ENCODE data around the gene TNFAIP8L1. TPM values are rescaled to one million over a fixed set of nuclear protein-coding genes. Genes with fewer than 3 reads are reported as not detected.

TNFAIP8L1 gene
- total RNA-seq, 4 donors from 2014 or later: 4.5 to 12.0 (median 8.5) TPM

GRCh38 chr19:4600893-4601292 lies 38.4 kb upstream of the TNFAIP8L1 start:
- peaks cover 66% of the 10 kb centered on the region for H3K27me3 ChIP-seq
- 64 to 80% methylated on average over 2 to 5 of the region's 5 CpGs for WGBS, 2 donors (ENCODE audit: low coverage in 1 of 2)

GRCh38 chr19:4602173-4602788 lies 37.0 kb upstream of the TNFAIP8L1 start:
- no peaks in the 10 kb centered on the region for H3K9me3 ChIP-seq
- no peak for DNase-seq
- 87 to 90% methylated on average over 5 of the region's 5 CpGs for WGBS, 2 donors (ENCODE audit: low coverage in 1 of 2)
- peaks cover 0 to 12% (median 6%) of the 10 kb centered on the region in 4 donors for H3K4me1 ChIP-seq
- no peak for TF ChIP-seq EP300 (IDR thresholded peaks at IDR 0.05; ENCODE audit: low read depth)
- TF ChIP-seq POLR2AphosphoS5 (IDR thresholded peaks at IDR 0.05): no peak
- TF ChIP-seq POLR2A (IDR thresholded peaks at IDR 0.05): no peak
- TF ChIP-seq CTCF (IDR thresholded peaks at IDR 0.05): no peak
- no peak overlapping the region for H3K4me3 ChIP-seq
- intact Hi-C loops (cut with DNase I; ENCODE audit: low total_unique reads): loop anchor here (10.0 kb wide), 1 partner anchor 1347 kb away; no protein-coding TSS in a partner anchor
- in situ Hi-C loops (cut with MboI; ENCODE audit: low pct_ligation_motif_present in 1 of 4, low pct_unique_long_range_greater_than_20kb in 1 of 4, low sequenced_read_pairs in 3 of 4): no loop called here
- H3K27ac ChIP-seq: no peak overlapping the region
- peaks cover 66% of the 10 kb centered on the region for H3K27me3 ChIP-seq
- H3K36me3 ChIP-seq: no peaks in the 10 kb centered on the region

More at GRCh38 chr19:4600893-4601292, 38.4 kb upstream of the TNFAIP8L1 start:
- in situ Hi-C loops (cut with MboI; ENCODE audit: low pct_ligation_motif_present in 1 of 4, low pct_unique_long_range_greater_than_20kb in 1 of 4, low sequenced_read_pairs in 3 of 4) (no loop called here), intact Hi-C loops (cut with DNase I; ENCODE audit: low total_unique reads) (loop anchor here (10.0 kb wide), 1 partner anchor 1346 kb away; no protein-coding TSS in a partner anchor)
- no peak overlapping the region for H3K4me3 ChIP-seq
- H3K27ac ChIP-seq: no peak overlapping the region
- no peaks in the 10 kb centered on the region for H3K36me3 ChIP-seq
- TF ChIP-seq POLR2A (IDR thresholded peaks at IDR 0.05) (no peak), EP300 (IDR thresholded peaks at IDR 0.05; ENCODE audit: low read depth) (no peak), POLR2AphosphoS5 (IDR thresholded peaks at IDR 0.05) (no peak), CTCF (IDR thresholded peaks at IDR 0.05) (no peak)
- no peaks in the 10 kb centered on the region for H3K9me3 ChIP-seq
- no peak for DNase-seq
- peaks cover 0 to 7% (median 6%) of the 10 kb centered on the region in 4 donors for H3K4me1 ChIP-seq

GRCh38 chr19:4602915-4603314 lies 36.4 kb upstream of the TNFAIP8L1 start:
- in situ Hi-C loops (cut with MboI; ENCODE audit: low pct_ligation_motif_present in 1 of 4, low pct_unique_long_range_greater_than_20kb in 1 of 4, low sequenced_read_pairs in 3 of 4) (no loop called here), intact Hi-C loops (cut with DNase I; ENCODE audit: low total_unique reads) (loop anchor here (10.0 kb wide), 1 partner anchor 1348 kb away; no protein-coding TSS in a partner anchor)
- Histone ChIP-seq H3K27me3 (peaks cover 67% of the 10 kb centered on the region), H3K27ac (no peak overlapping the region), H3K9me3 (no peaks in the 10 kb centered on the region), H3K36me3 (no peaks in the 10 kb centered on the region), H3K4me1 (peaks cover 0 to 12% (median 6%) of the 10 kb centered on the region in 4 donors), H3K4me3 (no peak overlapping the region)
- 59 to 87% methylated on average over 1 of the region's 1 CpG for WGBS, 2 donors (ENCODE audit: low coverage in 1 of 2)
- TF ChIP-seq EP300 (IDR thresholded peaks at IDR 0.05; ENCODE audit: low read depth) (no peak), POLR2A (IDR thresholded peaks at IDR 0.05) (no peak), POLR2AphosphoS5 (IDR thresholded peaks at IDR 0.05) (no peak), CTCF (IDR thresholded peaks at IDR 0.05) (no peak)
- no peak for DNase-seq

GRCh38 chr19:4604912-4605311 lies 34.4 kb upstream of the TNFAIP8L1 start:
- Histone ChIP-seq H3K27me3 (peaks cover 58% of the 10 kb centered on the region), H3K36me3 (no peaks in the 10 kb centered on the region), H3K4me3 (no peak overlapping the region), H3K4me1 (peaks cover 0 to 5% (median 0%) of the 10 kb centered on the region in 4 donors), H3K27ac (no peak overlapping the region), H3K9me3 (no peaks in the 10 kb centered on the region)
- TF ChIP-seq EP300 (IDR thresholded peaks at IDR 0.05; ENCODE audit: low read depth) (no peak), CTCF (IDR thresholded peaks at IDR 0.05) (no peak), POLR2AphosphoS5 (IDR thresholded peaks at IDR 0.05) (no peak), POLR2A (IDR thresholded peaks at IDR 0.05) (no peak)
- WGBS, 2 donors (ENCODE audit: low coverage in 1 of 2): 43 to 70% methylated on average over 2 to 6 of the region's 6 CpGs
- in situ Hi-C loops (cut with MboI; ENCODE audit: low pct_ligation_motif_present in 1 of 4, low pct_unique_long_range_greater_than_20kb in 1 of 4, low sequenced_read_pairs in 3 of 4) (no loop called here), intact Hi-C loops (cut with DNase I; ENCODE audit: low total_unique reads) (loop anchor here (10.0 kb wide), 1 partner anchor 1350 kb away; no protein-coding TSS in a partner anchor)
- no peak for DNase-seq
